Activated CD8-positive, alpha-beta memory T cell treated with anti-CD3 and anti-CD28 coated beads, Interleukin-2, amount 50 U/mL, for 1 hour (primary cell): ENCODE results near the gene CLMN.

Source experiments
- DNase-seq: peaks from one replicate; pipeline ENCODE4 v3.0.0-alpha.2; 2020; ENCODE audit errors: extremely low read depth

Gene CLMN

DNA sequence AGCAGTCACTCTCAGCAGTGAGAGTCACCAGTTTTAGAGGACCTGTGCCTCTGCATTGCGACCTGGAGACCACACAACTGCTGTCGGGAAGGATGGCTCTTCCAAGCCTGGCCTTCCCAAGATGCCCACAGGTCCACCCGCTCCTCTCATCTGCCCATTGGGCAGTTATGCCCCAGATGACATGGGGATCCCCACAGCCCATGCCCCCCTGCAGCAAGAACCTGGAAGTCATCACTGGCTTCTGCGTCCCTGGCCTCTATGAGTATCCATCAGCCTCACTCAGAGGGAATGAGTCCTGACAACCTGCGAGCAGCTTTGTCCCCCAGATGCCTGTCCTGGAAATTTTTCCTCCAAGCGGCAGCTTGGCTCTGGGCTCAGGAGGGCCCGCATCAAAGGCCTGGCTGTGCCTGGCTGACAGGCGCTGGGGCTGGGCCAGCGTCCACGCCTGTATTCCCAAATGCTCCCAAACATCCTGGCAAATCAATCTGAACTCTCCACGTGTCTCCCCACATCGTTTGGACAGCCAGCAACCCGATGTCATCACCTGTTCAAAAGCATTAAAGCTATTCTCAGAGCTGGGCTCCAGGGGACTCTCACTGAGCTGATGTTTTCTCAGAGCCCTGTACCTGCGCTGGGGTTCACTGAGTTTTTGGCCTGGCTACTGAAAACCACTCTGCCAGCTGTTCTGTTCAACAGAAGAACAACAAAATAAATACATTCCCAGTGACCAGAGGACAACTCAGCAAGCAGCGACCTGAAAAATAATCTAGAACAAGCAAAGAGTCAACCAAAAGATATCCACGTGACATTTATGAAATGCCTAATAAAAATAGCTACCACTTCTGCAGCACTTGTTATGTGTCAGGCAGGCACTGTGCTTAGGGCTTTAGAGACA lies 57.8 kb downstream of the CLMN start:
- no peak for DNase-seq

DNA sequence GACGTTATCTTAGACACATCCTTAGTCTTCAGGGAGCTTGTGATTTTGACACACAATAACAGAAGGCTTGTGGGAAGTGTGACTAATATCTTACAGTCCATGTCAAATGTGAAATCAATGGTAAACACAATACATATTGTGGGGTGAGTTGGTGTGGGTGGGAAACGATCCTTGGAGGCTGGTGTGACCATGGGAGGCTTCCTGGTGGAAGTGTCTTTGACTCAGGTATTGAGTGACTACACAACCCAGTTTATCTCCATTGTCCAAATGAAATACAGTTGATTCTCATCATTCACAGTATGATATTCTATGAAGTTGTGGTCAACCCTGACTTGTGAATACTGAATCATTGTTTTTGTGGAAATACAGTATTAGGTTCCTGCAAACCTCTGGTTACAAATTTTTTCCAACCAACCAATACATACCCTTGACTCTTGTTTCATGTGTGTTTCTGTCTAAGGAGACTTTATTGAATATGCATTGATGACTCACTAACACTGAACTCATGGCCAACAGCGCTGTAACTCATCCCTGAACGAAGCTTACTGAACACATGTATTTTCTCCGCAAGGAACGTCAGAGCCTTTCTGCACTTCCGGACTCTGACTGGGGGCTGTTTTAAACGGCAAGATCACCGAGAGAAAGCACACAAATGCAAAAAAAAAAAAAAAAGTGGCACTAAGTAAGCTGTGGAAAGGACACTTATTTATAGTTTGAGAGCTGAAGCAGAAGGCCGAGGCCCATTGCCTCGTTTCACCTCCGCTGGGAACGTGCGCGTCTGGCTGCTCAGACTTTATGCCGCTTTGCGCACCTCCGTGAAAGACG lies 59.0 kb downstream of the CLMN start:
- DNase-seq, result no peak

DNA sequence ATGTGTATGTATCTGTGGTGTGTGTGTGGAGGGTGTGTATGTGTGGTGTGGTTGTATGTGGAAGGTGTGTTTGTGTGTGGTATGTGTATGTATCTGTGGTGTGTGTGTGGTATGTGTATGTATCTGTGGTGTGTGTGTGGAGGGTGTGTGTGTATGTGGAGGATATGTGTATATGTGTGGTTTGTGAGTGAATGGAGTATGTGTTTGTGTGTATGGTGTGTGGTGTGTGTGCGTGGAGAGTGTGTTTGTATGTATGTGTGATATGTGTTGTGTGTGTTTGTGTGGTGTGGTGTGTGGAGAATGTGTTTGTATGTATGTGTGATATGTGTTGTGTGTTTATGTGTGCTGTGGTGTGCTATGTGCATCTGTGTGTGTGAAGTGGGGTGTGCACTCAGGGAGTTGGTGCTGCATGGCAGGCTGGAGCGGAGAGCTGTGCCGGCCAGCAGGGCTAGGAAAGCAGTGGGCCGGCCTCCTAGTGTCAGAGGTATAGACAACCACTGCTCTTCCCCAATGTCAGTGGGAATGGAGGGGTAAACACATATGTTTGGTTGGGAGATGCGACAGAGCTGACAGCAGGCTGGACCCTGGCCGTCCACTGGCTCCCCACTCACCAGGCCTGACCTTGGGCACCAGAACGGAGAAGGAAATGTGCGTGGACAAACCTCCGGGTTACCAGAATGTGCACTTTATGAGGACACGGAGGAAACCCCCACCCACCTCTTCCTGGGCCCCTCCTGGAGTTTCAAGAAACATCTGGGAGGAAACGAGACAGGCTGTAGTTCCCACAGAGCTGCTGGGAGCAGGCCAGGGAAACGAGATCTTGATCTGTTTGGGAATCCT lies 60.7 kb downstream of the CLMN start:
- DNase-seq, result no peak

DNA sequence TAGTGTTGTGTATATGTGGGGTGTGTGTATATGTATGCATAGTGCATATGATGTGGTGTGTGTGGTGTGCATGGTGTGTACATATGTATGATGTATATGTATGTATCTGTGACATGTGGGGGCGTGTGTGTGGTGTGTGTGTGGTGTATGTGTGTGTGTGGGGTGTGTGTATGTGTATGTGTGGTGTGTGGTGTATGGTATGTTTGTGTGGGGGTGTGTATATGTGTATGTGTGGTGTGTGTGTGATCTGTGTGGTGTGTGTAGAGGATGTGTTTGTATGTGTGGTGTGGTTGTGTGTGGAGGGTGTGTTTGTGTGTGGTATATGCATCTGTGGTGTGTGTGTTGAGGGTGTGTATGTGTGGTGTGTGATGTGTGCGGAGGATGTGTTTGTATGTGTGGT lies 61.6 kb downstream of the CLMN start:
- DNase-seq, result no peak

DNA sequence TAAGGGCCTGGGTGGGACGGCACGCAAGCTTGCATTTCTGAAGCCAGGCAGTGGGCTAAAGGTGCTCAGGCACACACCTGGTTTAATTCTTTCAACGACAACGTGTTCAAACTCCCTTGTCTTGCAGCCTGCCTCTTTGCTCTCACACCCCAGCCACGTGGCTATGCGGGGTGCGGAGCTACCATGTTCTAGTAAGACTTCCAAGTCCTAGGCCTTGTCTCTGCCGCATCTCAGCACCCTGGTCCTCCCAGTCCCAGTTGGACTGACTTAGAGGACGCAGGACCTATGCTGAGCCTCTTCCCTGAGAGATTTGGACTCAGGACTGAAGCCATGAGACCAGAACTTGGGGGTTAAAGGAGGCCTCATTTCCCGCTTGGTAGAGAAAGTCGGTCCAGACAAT lies 62.2 kb downstream of the CLMN start:
- no peak for DNase-seq

DNA sequence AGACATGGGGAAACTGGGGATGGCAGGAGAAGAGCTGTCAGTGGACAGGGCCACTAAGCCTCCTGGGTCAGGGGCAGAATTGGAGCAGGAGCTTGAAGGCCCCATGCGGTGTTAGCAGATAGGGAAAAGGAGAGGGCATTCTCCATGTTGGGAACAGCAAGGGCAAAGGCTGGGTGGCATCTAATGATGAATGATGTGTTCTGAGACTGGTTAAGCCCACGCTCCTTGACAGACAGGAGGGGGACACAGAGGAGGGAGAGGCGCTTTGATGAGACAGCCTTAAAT lies 63.0 kb downstream of the CLMN start:
- DNase-seq, result no peak

DNA sequence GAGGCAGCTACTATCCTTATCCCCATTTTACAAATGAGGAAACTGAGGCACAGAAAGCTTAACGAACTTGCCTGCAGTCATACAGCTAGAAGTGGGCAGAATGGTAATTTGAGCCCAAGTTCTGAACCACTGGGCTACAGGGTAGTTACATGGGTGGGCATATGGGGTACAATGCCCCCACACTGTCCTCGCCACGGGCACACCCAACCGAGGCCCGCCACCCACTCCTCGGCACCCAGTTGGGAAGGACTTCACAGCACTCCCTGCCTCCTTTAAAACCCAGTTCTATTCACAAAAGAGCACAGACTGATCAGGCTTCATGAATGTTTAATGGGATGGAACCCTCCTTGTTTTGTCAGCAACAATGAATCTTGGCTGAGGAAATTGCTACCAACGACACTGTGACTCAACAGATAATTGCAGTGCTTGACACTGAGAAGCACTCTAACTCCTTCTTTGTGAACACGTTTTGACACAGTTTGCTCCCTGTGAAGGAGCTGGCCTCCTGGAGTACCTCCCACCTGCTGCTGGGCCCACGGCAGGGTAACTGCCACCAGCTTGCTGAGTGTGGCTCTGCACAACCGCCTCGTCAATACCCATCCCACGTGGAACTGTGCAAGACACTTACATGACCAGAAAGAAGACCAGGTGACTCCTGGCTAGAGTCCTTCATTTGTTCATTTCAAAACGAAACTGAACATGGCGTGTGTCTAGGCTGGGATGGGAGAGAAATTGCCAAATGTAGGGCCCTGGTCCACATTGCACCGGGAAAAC lies 63.5 kb downstream of the CLMN start:
- no peak for DNase-seq

DNA sequence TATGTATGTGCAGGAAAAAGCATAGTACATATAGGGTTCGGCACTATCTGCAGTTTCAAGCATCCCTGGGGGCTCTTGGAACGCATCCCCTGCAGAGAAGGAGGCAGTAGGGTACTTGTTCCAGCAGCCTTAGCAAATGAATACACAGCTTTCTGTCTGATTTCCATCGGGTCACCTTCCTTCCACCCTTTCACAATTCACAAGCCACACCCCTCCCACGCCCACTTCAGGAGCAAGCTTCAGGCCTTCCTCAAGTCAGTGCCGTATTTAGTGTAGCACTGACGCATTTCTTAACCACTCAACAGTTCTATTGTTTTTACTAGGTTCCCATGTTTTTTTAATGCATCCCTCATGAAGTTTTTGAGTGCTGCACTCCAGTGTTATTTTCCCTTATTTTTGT lies 64.2 kb downstream of the CLMN start:
- no peak for DNase-seq

DNA sequence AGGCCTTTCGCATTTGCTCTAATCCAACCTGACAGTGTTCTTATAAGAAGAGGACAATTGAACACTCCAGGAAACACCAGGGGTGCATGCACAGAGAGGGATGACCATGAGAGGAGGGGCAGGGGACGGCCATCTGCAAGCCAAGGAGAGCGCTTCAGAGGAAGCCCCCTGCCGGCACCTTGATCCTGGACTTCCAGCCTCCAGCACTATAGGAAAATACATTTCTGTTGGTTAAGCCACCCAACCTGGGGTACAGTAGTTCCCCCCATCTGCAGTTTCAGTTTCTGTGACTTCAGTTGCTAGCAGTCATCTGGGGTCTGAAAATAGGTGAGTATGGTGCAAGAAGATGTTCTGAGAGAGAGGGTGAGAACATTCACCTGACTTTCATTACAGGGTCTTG lies 64.7 kb downstream of the CLMN start:
- DNase-seq, result no peak

DNA sequence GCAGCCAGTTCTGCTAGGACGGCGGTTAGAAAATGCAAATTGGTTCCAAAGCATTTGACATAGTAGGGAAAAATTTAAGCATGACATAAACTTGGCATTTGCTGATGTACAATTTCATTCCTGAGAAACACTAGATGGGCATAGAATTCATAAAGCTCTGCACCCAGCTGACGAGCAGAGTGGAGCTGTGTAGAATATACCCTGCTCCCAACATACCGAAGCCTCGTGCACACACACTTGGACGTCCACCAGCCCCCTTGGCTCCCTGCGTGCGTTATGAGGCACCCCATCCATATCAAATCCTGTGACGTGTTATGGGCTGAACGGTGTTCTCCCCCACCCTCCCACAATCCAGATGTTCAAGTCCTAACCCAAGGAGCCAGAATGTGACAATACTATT lies 65.4 kb downstream of the CLMN start:
- no peak for DNase-seq

DNA sequence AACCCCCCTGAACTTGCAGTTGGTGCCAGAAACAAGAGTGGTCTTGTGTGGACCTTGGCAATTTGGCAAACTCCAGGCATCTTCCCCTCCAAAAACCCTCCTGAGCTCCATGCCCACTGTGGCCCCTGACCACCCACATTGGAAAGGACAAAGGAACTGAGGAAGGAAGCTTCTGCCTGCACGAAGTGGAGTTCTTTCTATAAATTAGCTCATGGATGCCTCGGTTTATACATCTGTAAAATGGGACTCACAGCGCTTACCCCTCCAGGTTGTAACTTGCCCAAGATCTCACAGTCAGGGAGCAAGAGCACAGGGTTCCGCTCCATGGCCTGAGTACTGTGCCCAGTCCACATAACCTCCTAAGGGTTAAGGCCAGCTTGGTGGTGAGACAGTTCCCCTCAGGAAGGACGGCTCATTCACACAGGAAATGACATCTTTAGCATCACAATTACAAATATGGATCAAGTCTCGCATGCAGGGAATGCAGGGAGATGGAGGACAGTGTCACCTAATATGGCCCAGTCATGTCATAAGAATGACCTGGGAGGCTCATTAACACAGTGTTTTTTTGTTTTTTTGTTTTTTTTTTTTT lies 66.6 kb downstream of the CLMN start:
- DNase-seq, result no peak

DNA sequence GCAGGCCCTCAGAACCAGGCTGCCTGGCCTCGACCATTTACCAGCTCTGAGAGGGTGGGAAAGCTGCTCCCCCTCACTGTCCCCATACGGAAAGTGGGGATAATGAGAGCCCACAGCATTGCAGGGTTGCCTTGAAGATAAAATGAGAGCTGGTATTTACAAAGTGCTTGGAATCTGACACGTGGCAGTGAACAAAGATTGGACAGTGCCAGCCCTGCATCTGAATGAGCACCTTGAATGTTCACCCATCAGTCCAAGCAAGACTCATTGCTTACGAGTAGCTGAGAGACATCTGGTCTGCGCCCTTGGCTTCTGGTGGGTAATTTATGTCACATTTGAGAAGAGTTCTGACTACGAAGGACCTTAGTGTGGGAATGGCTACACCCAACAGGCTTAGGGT lies 67.5 kb downstream of the CLMN start:
- no peak for DNase-seq

DNA sequence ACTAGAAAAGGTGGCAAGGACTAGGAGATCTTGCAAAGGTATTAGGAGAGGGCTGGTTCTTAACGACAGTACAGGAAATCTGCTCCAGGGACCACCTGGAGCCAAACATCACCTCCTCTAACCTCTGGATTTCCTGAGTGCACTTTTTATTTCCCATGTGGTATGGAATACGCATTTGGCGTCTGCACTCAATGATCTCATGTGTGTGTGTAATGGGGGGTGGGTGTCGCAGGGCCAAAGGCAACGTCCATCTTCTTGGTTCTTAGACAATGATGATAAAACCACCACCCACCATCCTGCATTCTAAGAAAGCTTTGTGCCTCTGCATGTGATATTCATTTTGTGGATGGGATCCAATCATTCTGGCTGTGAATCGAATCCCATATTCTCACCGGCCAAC lies 68.8 kb downstream of the CLMN start:
- DNase-seq, result no peak

DNA sequence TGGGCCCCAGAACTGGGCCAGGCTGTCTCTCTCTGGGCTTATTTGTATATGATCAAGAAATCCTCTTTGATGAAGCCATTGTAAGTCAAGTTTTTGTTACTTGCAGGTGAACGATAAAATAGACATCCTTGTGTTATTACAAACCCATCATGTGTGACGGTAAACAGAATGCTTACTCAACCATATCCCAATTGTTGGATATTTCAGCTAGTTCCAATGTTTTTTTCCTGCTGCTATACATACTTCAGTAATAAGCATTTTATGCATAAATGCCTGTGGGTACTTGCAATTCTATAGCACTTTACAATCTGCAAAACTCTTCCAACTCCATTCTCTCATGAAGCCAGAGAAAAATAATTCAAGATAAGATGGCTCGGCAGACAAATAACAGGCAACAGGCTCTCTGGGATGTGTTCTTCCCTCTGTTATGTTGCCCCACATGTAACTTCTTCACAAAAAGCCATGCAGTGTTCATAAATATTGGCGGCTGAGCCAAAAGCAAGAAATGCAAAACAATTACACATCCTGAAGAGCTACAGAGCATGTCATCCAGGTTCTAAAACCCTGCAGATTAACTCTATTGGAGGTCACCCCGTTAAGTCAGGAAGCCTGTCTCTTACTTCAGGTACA lies 69.5 kb downstream of the CLMN start:
- DNase-seq, result no peak

DNA sequence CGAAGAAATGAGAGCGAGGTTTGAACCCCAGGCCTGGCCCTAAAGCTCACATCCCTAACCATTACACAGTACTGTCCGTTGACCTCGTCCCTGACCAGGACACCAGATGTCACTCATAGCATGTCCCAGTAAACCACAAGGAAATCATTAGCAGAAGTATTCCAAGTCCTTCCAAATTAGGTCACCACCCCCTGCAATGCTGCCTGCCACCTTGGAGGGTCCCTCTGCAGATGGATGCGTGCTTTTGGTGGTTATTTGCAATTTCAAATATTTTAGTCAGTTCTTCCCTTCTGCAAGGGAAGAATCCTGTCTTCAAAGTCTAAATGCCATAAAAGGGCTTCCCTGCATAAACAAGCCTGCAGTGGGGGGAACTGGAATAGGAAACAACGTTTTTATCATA lies 71.3 kb downstream of the CLMN start:
- DNase-seq, result no peak

DNA sequence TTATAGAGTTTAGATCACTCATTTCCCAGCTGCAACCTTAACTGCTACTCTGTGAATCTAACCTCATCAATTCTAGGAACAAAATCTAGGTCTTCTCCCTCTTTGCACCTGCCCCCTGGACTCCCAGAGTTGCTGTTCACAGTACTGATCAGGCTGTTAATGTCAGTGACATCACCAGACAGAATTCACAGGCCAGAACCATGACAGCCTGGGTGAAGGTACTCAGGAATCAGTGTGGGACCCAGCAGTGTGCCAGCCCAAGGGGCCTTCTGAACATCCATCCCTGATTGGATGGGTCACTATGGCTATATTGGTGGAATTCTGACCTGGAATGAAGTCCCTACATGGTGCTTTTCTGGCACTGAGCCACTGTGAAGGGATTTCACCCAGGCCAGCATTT lies 72.8 kb downstream of the CLMN start:
- DNase-seq, result no peak

DNA sequence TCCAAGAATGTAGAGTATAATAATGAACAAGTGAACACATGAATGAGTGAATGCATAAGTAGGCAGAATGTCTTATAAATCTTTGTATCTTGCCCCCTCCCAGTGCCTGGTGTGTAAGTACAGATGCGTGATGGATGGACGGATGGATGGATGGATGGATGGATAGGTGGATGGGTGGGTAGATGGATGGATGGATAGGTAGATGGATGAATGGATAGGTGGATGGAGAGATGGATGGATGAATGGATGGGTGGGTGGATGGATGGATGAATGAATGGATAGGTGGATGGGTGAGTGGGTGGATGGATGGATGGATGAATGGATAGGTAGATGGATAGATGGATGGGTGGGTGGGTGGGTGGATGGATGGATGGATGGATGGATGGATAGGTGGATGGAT lies 74.4 kb downstream of the CLMN start:
- no peak for DNase-seq

DNA sequence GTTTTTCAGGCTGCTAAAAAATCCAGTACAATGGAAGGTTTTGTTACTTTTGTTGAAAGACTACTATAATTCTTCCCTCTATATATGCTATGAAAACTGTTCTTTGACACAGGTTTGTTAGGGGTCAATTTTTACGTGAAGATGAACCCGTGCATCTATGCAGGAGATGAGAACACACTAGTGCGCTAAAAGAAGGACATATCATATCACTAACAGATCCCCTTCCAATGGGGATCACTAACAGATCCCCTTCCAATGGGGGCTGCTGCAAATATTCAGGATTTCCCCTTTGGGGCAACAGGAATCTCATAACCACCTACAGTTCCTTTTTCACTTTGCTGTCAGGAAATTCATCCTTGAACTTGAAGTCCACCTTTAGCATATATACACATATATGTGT lies 75.1 kb downstream of the CLMN start:
- DNase-seq, result no peak

DNA sequence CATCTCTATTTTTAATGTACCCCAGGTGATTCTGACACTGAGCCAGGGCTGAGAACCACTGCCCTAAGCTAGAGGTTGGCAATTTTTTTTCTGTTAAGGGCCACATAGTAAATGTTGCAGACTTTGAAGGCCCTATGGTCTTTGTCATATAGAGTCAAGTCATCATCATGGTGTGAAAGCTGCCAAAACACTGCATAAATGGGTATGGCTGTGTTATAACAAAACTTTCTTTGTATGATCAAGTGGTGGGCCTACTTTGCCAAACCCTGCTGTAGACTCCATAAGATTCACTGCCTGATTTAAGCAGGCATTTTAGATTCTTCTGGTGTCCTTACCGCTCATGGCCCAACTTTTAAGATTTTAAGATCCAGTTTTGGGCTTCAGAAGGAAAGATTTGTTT lies 76.8 kb downstream of the CLMN start:
- DNase-seq, result no peak

DNA sequence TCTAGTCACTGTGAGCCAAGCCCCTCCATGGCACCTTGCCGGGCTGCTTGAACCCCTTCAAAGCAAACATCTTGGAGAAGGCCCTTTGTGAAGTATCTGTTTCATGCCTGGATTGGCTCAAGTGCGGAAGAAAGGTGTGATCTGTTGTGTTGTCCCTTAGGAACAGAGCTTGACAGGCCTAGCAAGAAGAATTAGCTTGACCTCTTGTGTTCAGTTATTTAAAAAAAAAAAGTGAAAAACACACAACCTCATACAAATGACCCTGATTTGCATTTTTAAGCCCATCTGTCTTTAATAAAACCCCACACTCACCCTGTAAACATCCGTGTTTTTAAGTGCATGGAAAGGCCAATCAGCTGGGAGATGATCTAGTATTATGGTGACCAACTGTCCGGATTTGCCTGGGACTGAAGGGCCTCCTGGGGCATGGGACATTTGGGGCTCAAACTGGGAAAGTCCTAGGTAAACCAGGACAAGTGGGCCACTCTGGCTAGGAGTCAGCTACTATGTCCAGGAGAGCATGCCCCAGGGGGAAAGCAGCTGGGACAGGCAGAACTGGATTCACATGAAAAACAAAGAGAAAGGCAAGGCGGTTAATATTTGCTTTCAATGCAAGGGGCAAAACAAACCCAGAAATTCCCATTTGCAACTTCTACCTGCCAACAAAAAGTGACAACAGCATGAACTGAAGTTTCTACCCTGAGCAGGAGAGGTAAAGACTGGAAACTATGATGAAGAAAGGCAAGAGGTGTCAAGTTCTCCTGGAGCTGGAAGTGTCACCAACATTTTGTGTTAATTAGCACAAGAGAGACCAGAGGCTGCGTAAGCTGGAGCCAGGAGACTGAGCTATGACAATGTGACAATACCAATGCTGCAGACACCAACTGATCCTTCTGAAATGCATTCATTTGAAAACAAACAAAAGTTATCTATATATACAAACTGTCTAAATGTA lies 78.6 kb downstream of the CLMN start:
- DNase-seq, result no peak
